ENCODE measurements around the gene PCDH9.
"Not testable (repeated sequence)": the region's sequence is repeated elsewhere in the genome, so short reads cannot be mapped to it uniquely, and the experiment has no call there.

Gene PCDH9

DNA sequence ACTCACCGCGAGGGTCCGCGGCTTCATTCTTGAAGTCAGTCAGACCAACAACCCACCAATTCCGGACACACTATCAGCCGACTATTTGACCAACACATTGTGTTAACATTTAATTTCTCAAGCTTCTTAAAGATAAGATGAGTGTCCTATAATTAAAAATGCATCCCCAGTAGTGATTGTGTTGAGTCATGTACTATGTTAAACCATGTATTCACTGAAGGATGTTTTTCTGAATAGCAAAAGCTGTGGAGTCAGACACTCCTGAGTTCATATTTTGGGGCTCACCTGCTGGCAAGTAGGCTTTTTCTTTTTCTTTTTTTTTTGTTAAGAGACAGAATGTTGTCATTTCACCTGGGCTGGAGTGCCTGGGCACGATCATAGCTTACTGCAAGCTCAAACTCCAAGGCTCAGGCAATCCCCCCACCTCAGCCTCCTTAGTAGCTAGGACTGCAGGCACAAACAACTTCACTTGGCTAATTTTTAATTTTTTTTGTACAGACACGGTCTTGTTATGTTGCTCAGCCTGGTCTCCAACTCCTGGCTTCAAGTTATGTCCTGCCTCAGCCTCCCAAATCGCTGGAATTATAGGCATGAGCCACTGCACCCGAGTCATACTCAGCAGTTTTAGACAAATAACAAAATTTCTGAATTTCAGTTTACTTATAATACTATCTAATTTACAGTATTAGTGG is 606.9 kb downstream of the PCDH9 start:
- no peak for ATAC-seq
- Mint-ChIP-seq H3K4me1 (no peaks in the 10 kb centered on the region), H3K27me3 (no peaks in the 10 kb centered on the region), H3K4me3 (no peak overlapping the region), H3K27ac (no peak overlapping the region), H3K9me3 (peaks cover 3% of the 10 kb centered on the region), H3K36me3 (no peaks in the 10 kb centered on the region)

- not testable (repeated sequence) for H3K4me3 Mint-ChIP-seq, H3K4me1 Mint-ChIP-seq, ATAC-seq, H3K9me3 Mint-ChIP-seq, H3K27ac Mint-ChIP-seq, H3K36me3 Mint-ChIP-seq, H3K27me3 Mint-ChIP-seq
These were observed 608.2 kb downstream of the PCDH9 start for GRCh38 chr13:66621906-66622447.

DNA sequence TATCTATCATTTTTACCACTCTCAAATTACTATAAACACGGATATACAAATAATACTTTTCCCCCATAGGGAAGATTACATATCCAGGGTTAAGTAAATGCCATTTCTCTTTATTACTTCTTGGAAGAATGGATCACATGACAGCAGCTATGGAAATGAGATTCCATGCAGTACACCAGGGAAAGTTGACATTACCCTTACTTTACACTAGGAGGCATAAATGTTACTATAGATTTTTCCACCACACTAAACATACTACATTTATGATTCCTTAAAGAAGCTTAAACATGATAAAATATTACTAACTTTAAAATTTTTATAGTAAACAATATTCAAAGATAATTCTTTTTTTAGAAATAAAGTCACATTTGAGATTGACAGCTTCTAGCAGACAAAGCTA is 611.4 kb downstream of the PCDH9 start:
- Mint-ChIP-seq H3K27me3 (no peaks in the 10 kb centered on the region), H3K36me3 (no peaks in the 10 kb centered on the region), H3K4me1 (no peaks in the 10 kb centered on the region), H3K27ac (no peak overlapping the region), H3K9me3 (peaks cover 3% of the 10 kb centered on the region), H3K4me3 (no peak overlapping the region)
- ATAC-seq = no peak

GRCh38 chr13:66617786-66618185 is 612.4 kb downstream of the PCDH9 start:
- Mint-ChIP-seq H3K36me3 (no peaks in the 10 kb centered on the region), H3K4me1 (no peaks in the 10 kb centered on the region), H3K4me3 (no peak overlapping the region), H3K27ac (no peak overlapping the region), H3K27me3 (no peaks in the 10 kb centered on the region), H3K9me3 (peaks cover under 1% of the 10 kb centered on the region)
- ATAC-seq = no peak

DNA sequence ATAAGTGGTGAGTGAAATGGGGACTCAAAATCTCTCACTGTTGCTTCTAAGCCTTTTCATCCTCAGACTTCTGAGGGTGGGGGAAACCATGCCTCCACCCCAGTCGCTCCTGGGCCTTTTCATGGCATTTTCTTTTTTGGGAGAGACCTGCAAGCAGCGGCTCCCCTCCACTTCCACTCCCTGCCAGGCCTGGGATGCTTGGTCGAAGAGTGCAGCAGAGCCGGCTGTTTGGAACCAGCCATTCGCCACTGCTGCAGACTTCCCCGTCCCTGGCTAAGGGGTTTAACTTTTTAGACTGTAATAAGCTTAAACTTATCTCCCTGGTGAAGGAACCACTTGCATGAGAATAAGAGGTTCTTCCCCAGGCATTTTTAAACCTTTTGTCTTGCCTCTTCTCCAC is 617.2 kb downstream of the PCDH9 start:
- Mint-ChIP-seq H3K36me3 (no peaks in the 10 kb centered on the region), H3K27ac (no peak overlapping the region), H3K9me3 (no peaks in the 10 kb centered on the region), H3K4me3 (no peak overlapping the region), H3K27me3 (no peaks in the 10 kb centered on the region), H3K4me1 (no peaks in the 10 kb centered on the region)
- ATAC-seq = no peak

DNA sequence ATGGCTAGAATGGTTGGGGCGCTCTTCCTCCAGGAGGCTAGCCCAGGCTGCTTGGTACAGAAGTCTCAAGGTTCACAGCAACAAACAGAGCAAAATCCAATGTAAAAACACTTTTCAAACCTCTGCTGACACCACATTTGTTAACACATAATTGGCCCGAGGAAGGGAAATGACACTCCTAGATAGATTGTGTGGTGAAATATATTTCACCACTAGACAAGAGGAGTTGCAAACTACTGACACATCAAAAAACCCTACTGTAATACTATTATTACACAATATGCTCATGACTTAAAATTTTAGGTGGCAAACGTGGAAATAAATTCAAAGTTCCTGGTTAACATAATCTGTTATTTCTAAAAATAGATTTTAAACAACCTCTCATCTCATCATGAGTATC is 643.6 kb downstream of the PCDH9 start:
- no peak for ATAC-seq
- H3K27ac Mint-ChIP-seq = no peak overlapping the region
- no peaks in the 10 kb centered on the region for H3K4me1 Mint-ChIP-seq
- H3K36me3 Mint-ChIP-seq = no peaks in the 10 kb centered on the region
- H3K27me3 Mint-ChIP-seq = no peaks in the 10 kb centered on the region
- no peaks in the 10 kb centered on the region for H3K9me3 Mint-ChIP-seq
- H3K4me3 Mint-ChIP-seq = no peak overlapping the region

DNA sequence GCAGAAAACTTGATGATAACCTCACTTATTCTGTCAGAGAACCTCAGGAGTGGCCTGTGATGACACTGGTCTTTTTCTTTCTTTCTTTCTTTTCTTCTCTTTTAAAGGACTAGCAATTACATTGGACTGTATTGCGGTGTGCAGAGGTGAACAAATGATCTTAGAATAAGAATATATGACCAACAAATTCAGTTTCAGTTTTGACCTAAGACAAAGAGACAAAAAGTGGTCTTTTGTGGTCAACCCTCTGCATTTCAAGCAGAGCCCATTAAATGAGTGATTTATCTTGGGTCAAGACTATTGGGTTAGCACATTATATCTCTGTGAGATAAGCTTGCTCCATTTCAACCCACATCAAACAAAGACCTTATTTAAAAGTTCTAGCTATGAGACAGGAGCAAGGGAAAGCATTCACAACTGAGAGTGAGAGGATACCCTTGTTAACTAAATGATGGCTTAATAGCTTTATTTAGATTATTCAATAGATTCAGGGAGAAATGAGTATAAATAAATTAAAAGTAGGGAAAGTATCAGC is 644.4 kb downstream of the PCDH9 start:
- H3K4me3 Mint-ChIP-seq = no peak overlapping the region
- no peaks in the 10 kb centered on the region for H3K36me3 Mint-ChIP-seq
- no peak for ATAC-seq
- no peaks in the 10 kb centered on the region for H3K27me3 Mint-ChIP-seq
- no peaks in the 10 kb centered on the region for H3K4me1 Mint-ChIP-seq
- H3K9me3 Mint-ChIP-seq = no peaks in the 10 kb centered on the region
- no peak overlapping the region for H3K27ac Mint-ChIP-seq

DNA sequence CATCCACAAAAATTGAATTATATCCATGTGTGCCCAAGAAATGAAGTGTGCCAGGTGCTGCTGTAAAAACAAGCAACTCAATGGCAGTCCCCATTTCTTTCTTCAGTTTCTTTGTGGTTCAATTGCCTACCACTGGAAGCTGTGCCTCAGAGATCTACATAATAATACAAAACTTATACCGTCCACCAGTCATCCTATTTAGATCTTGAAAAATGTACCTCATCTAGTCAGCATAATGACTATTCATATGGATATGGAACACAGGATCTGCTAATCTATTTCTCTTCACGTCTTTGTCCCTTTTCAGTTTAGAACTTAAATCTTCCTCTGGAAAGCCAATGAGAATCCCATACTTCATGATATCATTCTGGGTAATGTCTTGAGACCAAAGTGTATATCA is 648.5 kb downstream of the PCDH9 start:
- Mint-ChIP-seq H3K27ac (no peak overlapping the region), H3K9me3 (no peaks in the 10 kb centered on the region), H3K27me3 (no peaks in the 10 kb centered on the region), H3K36me3 (no peaks in the 10 kb centered on the region), H3K4me1 (no peaks in the 10 kb centered on the region), H3K4me3 (no peak overlapping the region)
- no peak for ATAC-seq

DNA sequence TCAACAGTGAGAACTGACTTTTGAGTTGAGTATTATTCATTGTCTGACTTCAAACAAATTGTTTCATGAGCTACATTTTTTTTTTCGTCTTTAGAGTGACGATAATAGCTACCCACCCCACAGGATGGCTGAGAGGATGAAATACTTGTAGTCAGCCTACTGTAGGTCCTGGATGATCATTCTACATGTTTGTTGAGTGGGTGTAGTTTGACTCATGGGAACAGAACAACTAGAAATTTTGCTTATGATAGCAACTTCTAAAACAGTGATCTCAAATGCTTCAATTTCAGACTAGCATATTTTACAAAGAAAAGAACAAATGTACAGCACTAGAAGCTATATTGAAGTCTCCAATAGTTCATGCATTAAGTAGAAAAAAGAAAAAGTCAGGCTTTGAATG is 651.8 kb downstream of the PCDH9 start:
- peaks cover 3% of the 10 kb centered on the region for H3K9me3 Mint-ChIP-seq
- no peak overlapping the region for H3K27ac Mint-ChIP-seq
- no peaks in the 10 kb centered on the region for H3K27me3 Mint-ChIP-seq
- H3K4me3 Mint-ChIP-seq = no peak overlapping the region
- H3K36me3 Mint-ChIP-seq = no peaks in the 10 kb centered on the region
- no peak for ATAC-seq
- no peaks in the 10 kb centered on the region for H3K4me1 Mint-ChIP-seq

GRCh38 chr13:66577358-66577757 is 652.8 kb downstream of the PCDH9 start:
- H3K4me3 Mint-ChIP-seq = no peak overlapping the region
- H3K27ac Mint-ChIP-seq = no peak overlapping the region
- peaks cover 3% of the 10 kb centered on the region for H3K9me3 Mint-ChIP-seq
- no peak for ATAC-seq
- no peaks in the 10 kb centered on the region for H3K36me3 Mint-ChIP-seq
- no peaks in the 10 kb centered on the region for H3K4me1 Mint-ChIP-seq
- H3K27me3 Mint-ChIP-seq = no peaks in the 10 kb centered on the region

DNA sequence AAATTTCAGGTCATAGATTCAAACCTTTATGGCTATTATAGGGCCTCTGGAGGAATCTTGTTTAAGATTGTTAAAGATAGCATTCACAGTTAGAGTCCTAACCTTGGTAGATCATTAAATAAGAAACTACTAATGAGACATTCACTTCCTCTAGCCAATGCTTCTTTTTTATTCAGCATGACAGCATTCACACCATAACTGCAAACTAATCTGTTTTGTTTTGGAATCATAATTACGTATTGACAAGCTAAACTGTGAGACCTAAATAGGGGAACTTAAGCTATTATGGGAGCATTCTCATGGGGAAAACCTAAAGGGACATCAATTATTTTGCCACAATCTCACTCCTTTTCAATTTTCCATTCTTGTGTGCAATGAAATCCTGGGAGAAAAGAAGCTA is 653.8 kb downstream of the PCDH9 start:
- Mint-ChIP-seq H3K9me3 (peaks cover 3% of the 10 kb centered on the region), H3K27ac (no peak overlapping the region)
- no peak for ATAC-seq

GRCh38 chr13:66574606-66575005 is 655.5 kb downstream of the PCDH9 start:
- Mint-ChIP-seq H3K4me3 (no peak overlapping the region), H3K9me3 (peaks cover 3% of the 10 kb centered on the region), H3K4me1 (no peaks in the 10 kb centered on the region), H3K27ac (no peak overlapping the region), H3K27me3 (no peaks in the 10 kb centered on the region), H3K36me3 (no peaks in the 10 kb centered on the region)
- ATAC-seq = no peak

More for the DNA sequence above, 653.8 kb downstream of the PCDH9 start:
- no peaks in the 10 kb centered on the region for H3K4me1 Mint-ChIP-seq
- no peaks in the 10 kb centered on the region for H3K27me3 Mint-ChIP-seq
- no peaks in the 10 kb centered on the region for H3K36me3 Mint-ChIP-seq
- H3K4me3 Mint-ChIP-seq = no peak overlapping the region

DNA sequence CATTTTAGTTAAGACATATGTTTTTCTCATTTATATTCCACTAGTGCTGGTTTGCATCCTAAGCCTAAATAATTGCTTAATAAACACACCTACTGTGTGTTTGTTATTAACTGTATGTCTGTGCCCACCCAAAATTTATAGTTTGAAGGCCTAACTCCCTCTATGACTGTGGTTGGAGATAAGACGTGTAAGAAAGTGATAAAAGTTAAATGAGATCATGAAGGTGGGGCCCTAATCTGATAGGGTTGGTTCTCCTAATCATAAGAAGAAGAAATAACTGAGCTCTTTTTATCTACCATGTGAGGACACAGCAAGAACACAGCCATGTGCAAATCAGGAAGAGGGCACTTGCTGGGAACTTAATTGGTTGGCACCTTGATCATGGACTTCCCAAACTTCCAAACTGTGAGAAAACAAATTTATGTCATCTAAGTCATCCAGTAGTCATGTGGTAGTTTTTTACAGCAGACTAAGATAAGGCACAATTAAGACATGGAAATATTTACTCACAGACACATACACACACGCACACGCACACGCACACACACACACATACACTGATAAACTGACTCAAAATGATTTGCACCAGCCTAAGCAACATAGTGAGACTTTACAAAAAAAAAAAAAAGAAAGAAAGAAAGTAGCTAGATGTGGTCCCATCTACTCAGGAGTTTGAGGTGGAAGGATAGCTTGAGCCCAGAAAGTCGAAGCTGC is 662.1 kb downstream of the PCDH9 start:
- H3K4me1 Mint-ChIP-seq = no peaks in the 10 kb centered on the region
- ATAC-seq = no peak
- no peak overlapping the region for H3K27ac Mint-ChIP-seq
- no peaks in the 10 kb centered on the region for H3K36me3 Mint-ChIP-seq
- no peaks in the 10 kb centered on the region for H3K27me3 Mint-ChIP-seq
- H3K9me3 Mint-ChIP-seq = no peaks in the 10 kb centered on the region
- no peak overlapping the region for H3K4me3 Mint-ChIP-seq

GRCh38 chr13:66565279-66565678 is 664.9 kb downstream of the PCDH9 start:
- Mint-ChIP-seq H3K4me1 (no peaks in the 10 kb centered on the region), H3K9me3 (no peaks in the 10 kb centered on the region), H3K4me3 (no peak overlapping the region), H3K27me3 (no peaks in the 10 kb centered on the region), H3K36me3 (no peaks in the 10 kb centered on the region), H3K27ac (no peak overlapping the region)
- no peak for ATAC-seq

DNA sequence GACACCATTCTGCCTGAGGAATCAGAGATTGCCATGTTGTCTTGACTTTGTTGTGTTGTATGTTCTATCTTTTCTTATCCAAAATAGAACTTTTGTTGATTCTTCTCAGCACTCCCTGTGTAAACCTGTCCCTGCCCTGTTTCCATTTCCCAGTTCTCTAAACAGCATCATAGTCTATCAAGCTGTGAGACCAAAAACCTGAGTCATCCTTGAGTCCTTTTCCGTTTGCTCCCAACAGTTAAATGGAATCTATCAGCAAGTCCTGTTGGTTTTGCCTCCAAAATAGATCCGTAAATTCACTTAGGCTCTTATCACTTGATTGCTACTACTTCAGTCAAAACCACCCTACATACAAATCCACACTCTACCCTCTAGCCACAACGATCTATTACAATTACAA is 667.1 kb downstream of the PCDH9 start:
- Mint-ChIP-seq H3K27me3 (no peaks in the 10 kb centered on the region), H3K9me3 (no peaks in the 10 kb centered on the region), H3K36me3 (no peaks in the 10 kb centered on the region), H3K4me1 (no peaks in the 10 kb centered on the region), H3K27ac (no peak overlapping the region), H3K4me3 (no peak overlapping the region)
- ATAC-seq = no peak

GRCh38 chr13:66562054-66562453 is 668.1 kb downstream of the PCDH9 start:
- ATAC-seq = no peak
- Mint-ChIP-seq H3K4me3 (no peak overlapping the region), H3K4me1 (no peaks in the 10 kb centered on the region), H3K27me3 (no peaks in the 10 kb centered on the region), H3K36me3 (no peaks in the 10 kb centered on the region), H3K27ac (no peak overlapping the region), H3K9me3 (no peaks in the 10 kb centered on the region)
